Omental fat pad (tissue), 4 donors: ENCODE measurements around the gene MCUR1. TPM values are rescaled to one million over a fixed set of nuclear protein-coding genes. Genes with fewer than 3 reads are reported as not detected.
"Not testable (repeated sequence)": the region's sequence is repeated elsewhere in the genome, so short reads cannot be mapped to it uniquely, and the experiment has no call there.

Experiments
- ATAC-seq: fragments of 150-250 bp; one replicate; pipeline ENCODE4 v1.9.1; 2016; ENCODE audit warnings: mild to moderate bottlenecking, moderate library complexity; ENCODE audit not compliant: low FRiP score
- DNase-seq: peaks from one replicate; pipeline ENCODE4 v3.0.0-alpha.2; 2019; ENCODE audit warnings: low spot score
- total RNA-seq, 4 donors: library from RNA; depleted of rRNA; stranded (reverse); fragments of >200 nt; gene quantifications; one replicate each; pipeline ENCODE4 v1.1.0, GENCODE V29; 2016
- TF ChIP-seq, protein P1 (sequence below), 3 donors: fragments of 450-650 bp; IDR thresholded peaks; one replicate each; pipeline ENCODE4 v1.5.1; 2016 to 2017; ENCODE audit warnings: antibody characterized with exemption in 3 of 3, mild to moderate bottlenecking in 3 of 3, moderate library complexity in 2 of 3

Gene MCUR1
- total RNA-seq, 4 donors from 2014 or later = 7.7 to 12.3 (median 11.8) TPM

- TF ChIP-seq, protein P1, sequence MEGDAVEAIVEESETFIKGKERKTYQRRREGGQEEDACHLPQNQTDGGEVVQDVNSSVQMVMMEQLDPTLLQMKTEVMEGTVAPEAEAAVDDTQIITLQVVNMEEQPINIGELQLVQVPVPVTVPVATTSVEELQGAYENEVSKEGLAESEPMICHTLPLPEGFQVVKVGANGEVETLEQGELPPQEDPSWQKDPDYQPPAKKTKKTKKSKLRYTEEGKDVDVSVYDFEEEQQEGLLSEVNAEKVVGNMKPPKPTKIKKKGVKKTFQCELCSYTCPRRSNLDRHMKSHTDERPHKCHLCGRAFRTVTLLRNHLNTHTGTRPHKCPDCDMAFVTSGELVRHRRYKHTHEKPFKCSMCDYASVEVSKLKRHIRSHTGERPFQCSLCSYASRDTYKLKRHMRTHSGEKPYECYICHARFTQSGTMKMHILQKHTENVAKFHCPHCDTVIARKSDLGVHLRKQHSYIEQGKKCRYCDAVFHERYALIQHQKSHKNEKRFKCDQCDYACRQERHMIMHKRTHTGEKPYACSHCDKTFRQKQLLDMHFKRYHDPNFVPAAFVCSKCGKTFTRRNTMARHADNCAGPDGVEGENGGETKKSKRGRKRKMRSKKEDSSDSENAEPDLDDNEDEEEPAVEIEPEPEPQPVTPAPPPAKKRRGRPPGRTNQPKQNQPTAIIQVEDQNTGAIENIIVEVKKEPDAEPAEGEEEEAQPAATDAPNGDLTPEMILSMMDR (IDR thresholded peaks at IDR 0.05) = no peak
- no peak for ATAC-seq
Measured at GRCh38 chr6:13851330-13851729, 37.0 kb upstream of the MCUR1 start.

DNA sequence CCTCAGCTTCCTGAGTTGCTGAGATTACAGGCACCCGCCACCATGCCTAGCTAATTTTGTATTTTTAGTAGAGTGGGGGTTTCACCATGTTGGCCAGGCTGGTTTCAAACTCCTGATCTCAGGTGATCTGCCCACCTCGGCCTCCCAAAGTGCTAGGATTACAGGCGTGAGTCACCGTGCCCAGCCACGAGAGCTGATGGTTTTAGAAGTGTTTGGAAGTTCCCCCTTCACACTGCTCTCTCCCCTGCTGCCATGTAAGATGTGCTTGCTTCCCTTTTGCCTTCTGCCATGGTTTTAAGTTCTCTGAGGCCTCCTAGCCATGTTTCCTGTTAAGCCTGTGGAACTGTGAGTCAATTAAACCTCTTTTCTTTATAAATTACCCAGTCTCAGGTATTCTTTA is 36.3 kb upstream of the MCUR1 start:
- ATAC-seq, DNase-seq: not testable (repeated sequence)

More at GRCh38 chr6:13851330-13851729, 37.0 kb upstream of the MCUR1 start:
- DNase-seq = no peak

DNA sequence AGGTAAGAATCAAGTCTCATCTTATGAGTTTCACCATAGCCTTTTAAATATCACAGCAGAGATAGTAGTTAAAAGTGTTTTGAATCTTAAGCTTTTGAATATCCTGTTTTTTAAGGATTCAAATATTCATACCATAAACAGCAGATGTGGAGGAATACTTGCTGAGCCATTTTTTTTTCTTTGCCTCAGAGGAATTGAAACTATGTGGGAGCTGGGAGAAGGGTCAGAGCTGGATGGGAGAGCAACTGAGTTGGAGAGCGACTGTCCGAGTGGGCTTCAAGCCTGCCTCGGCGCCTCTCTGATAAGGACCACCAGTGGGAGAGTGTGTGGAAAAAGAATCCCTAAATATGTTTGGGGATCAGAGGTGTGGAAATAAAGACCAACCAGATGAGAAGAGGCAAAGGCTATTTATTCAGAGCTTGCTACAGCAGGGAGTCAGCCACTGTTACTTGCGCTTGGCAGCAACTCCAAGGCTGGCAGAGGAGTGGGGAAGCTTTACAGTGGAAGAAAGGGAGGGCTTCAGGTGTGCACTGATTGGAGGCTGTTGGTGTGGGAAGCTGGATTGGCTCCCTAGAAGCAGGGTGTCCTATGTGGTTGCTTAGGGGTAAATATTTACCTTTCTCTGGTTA is 34.3 kb upstream of the MCUR1 start:
- ATAC-seq (no peak), DNase-seq (no peak)
- TF ChIP-seq, protein P1 (IDR thresholded peaks at IDR 0.05) = no peak

DNA sequence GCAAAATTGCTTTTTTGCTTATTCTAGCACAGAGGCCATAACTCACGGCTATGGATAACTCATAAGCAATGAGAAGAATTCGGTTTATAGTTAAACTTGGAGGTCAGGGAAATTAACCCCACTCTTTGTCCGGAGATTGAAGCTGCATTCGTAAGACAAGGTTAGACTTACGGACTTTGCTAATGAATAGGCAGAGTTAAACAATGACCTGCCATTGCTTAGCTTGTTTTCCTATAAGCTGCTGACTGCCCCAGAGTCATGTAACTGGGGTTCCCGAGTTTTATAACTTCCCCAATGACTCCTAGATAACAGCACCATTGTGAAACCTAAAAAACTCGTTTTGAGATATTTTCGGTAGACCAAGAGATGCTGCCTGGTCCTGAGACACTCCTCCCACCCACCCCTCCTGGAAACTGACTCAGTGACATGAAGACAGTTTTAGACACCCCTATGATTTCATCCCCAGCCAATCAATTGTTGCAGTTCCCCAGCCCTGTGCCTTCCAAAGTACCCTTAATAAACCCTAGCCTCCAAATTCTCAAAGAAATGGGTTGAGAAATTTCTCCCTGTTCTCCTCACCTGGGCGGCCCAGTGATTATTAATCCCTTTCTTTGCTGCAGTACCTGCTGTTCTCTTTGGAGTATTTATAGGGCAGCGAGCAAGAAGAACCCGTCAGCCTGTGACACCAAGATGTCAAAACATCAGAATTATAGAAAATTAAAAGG is 33.1 kb upstream of the MCUR1 start:
- no peak for DNase-seq
- TF ChIP-seq, protein P1 (IDR thresholded peaks at IDR 0.05) = no peak

DNA sequence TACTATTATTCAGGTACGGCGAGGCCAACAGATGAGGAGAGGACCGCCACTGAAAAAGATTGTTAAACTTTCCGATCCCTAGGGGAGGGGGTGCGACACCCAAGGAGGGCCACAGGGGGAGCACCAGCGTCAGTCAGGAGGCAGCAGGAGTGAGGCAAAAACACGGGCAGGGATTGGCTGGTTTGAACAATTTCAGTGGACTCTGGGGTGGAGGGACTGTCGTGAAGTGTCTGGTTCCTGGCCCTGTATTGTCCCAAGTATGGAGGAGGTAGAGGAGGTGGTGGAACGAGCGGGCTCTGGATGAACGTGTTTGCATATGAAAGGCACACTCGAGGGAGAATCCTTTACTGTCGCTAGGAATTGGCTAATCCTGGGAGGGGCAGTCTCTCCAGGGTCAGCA is 32.5 kb upstream of the MCUR1 start:
- DNase-seq = no peak
- TF ChIP-seq, protein P1 (IDR thresholded peaks at IDR 0.05) = no peak
- no peak for ATAC-seq

More for the DNA sequence above, 33.1 kb upstream of the MCUR1 start:
- ATAC-seq = no peak

DNA sequence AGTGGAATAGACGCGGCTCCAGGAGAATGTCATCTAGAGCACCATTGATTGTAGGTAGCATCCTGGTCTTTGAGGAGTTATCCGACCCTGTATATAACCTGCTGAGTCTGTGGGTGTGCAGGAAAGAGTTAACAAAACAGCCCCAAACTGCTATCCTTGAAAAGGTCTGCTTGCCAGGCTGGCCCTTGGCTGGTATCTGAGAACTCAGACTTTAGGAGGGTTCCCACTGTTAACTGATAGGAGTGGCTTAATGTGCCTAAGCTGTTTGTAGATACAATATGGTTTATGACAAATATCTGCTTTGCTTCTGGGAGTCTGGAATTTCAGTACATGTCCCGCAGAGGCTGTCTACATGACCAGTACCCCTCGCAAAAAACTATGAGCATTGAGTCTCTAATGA is 27.6 kb upstream of the MCUR1 start:
- DNase-seq (no peak), ATAC-seq (no peak)
- TF ChIP-seq, protein P1 (IDR thresholded peaks at IDR 0.05) = no peak

GRCh38 chr6:13838616-13839015 is 24.3 kb upstream of the MCUR1 start:
- TF ChIP-seq, protein P1 (IDR thresholded peaks at IDR 0.05) = no peak
- no peak for DNase-seq
- ATAC-seq = no peak
